ENCODE measurements around the gene PPIL1. TPM values are rescaled to one million over a fixed set of nuclear protein-coding genes. Genes with fewer than 3 reads are reported as not detected.
"Not testable (repeated sequence)": the region's sequence is repeated elsewhere in the genome, so short reads cannot be mapped to it uniquely, and the experiment has no call there.

The PPIL1 gene
- total RNA-seq, 1 donor from 2014 or later, result 53.1 TPM

GRCh38 chr6:36904114-36904513, 29.5 kb upstream of the PPIL1 start:
- no peaks in the 10 kb centered on the region for H3K9me3 Mint-ChIP-seq (ENCODE audit: low read depth)

DNA sequence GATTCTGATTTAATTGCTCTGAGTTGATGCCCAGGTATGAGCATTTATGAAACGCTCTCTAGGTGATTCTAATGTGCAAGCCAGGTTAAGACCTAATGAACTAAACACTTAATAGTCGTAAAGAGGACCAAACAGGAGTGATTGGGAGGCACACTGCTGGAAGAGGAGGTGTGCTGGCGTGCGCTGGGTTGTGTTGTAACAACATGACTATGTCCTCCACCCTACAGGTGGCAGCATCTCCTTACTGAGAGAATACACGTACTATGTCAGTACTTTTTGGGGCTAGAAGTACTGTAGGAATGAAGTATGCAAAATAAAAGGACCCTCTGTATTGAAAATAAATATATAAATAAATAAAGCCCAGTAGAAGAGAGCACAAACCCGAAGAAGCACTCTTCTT, 23.0 kb upstream of the PPIL1 start:
- Mint-ChIP-seq H3K9me3 (ENCODE audit: low read depth) (no peaks in the 10 kb centered on the region), H3K36me3 (ENCODE audit: insufficient read depth) (peaks cover 9% of the 10 kb centered on the region), H3K4me3 (ENCODE audit: low read depth) (no peak overlapping the region), H3K4me1 (ENCODE audit: low read depth) (no peaks in the 10 kb centered on the region), H3K27me3 (no peaks in the 10 kb centered on the region), H3K27ac (no peak overlapping the region)
- DNase-seq (ENCODE audit: low spot score, unreplicated experiment), result no peak
- TF ChIP-seq CTCF (IDR thresholded peaks at IDR 0.05; ENCODE audit: unreplicated experiment), result no peak

More at GRCh38 chr6:36904114-36904513, 29.5 kb upstream of the PPIL1 start:
- TF ChIP-seq CTCF (IDR thresholded peaks at IDR 0.05; ENCODE audit: unreplicated experiment), result no peak
- no peak for DNase-seq (ENCODE audit: low spot score, unreplicated experiment)
- Mint-ChIP-seq H3K4me3 (ENCODE audit: low read depth) (no peak overlapping the region), H3K36me3 (ENCODE audit: insufficient read depth) (peaks cover 11% of the 10 kb centered on the region), H3K27me3 (no peaks in the 10 kb centered on the region), H3K27ac (peak overlapping the region; percentile 51), H3K4me1 (ENCODE audit: low read depth) (peaks cover 6% of the 10 kb centered on the region)

DNA sequence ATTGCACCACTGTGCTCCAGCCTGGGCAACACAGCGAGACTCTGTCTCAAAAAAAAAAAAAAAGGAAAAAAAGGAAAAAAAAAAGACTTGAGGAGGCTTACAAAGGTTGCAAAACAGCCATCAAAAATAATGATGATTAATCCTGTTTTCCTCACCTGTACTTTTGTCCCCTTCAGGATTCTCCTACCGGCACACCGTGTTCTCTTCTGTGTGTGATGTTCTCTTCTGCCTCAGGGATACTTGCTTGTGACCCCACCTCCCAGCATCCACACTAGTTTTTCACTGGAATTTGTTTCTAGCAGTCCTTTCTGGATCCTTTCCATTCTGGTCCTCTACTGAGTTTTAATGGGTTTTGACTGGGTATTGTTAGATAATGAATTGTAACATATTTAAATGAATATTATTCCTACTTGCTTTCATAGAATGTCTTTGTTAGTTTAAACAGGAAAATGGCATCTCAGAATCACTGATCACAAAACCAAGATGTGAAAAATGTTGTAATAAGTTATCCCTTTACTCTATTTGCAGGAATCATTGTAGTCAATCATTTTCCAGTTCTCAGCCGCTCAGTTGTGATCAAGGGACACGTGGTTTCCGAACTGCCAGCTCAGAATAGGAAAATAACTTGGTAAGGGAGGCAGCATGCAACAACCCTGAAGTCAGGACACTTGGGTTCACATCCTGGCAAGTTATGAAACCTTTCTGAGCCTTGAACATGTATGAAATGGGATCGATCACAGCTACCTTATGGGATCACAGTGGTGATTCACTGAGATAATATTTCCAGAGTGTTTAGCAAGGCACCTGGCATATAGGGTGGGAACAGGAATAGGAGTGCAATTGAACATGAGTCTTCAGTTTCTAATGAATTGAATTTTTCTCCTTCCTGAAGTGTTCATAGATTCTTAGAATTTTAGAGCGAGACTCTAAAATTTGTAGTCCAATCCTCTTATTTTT, 19.7 kb upstream of the PPIL1 start:
- Mint-ChIP-seq H3K9me3 (ENCODE audit: low read depth) (no peaks in the 10 kb centered on the region), H3K27me3 (no peaks in the 10 kb centered on the region), H3K36me3 (ENCODE audit: insufficient read depth) (peaks cover 6% of the 10 kb centered on the region), H3K4me1 (ENCODE audit: low read depth) (no peaks in the 10 kb centered on the region), H3K27ac (peak overlapping the region; percentile 54), H3K4me3 (ENCODE audit: low read depth) (no peak overlapping the region)
- no peak for TF ChIP-seq CTCF (IDR thresholded peaks at IDR 0.05; ENCODE audit: unreplicated experiment)
- DNase-seq (ENCODE audit: low spot score, unreplicated experiment), result no peak

GRCh38 chr6:36891153-36891552, 16.6 kb upstream of the PPIL1 start:
- H3K27me3 Mint-ChIP-seq; H3K9me3 Mint-ChIP-seq (ENCODE audit: low read depth); H3K27ac Mint-ChIP-seq; H3K36me3 Mint-ChIP-seq (ENCODE audit: insufficient read depth); DNase-seq (ENCODE audit: low spot score, unreplicated experiment); H3K4me1 Mint-ChIP-seq (ENCODE audit: low read depth); H3K4me3 Mint-ChIP-seq (ENCODE audit: low read depth): not testable (repeated sequence)

GRCh38 chr6:36890112-36890663, 15.6 kb upstream of the PPIL1 start:
- H3K4me1 Mint-ChIP-seq (ENCODE audit: low read depth), result peaks cover 12% of the 10 kb centered on the region
- no peaks in the 10 kb centered on the region for H3K9me3 Mint-ChIP-seq (ENCODE audit: low read depth)
- no peak for TF ChIP-seq CTCF (IDR thresholded peaks at IDR 0.05; ENCODE audit: unreplicated experiment)
- no peak overlapping the region for H3K27ac Mint-ChIP-seq
- H3K27me3 Mint-ChIP-seq, result no peaks in the 10 kb centered on the region
- DNase-seq (ENCODE audit: low spot score, unreplicated experiment), result no peak
- H3K4me3 Mint-ChIP-seq (ENCODE audit: low read depth), result no peak overlapping the region
- no peaks in the 10 kb centered on the region for H3K36me3 Mint-ChIP-seq (ENCODE audit: insufficient read depth)
